Naive thymus-derived CD4-positive, alpha-beta T cell (primary cell): Measurements from ENCODE around the gene PRPF6. TPM values are rescaled to one million over a fixed set of nuclear protein-coding genes. Genes with fewer than 3 reads are reported as not detected.
"Not testable (repeated sequence)": the region's sequence is repeated elsewhere in the genome, so short reads cannot be mapped to it uniquely, and the experiment has no call there.

Experiments used
- ATAC-seq: fragments of 150-1000 bp; cut with Tn5 transposase; 2 replicates; pipeline ENCODE4 v1.10.0; 2021; ENCODE audit warnings: mild to moderate bottlenecking, moderate library complexity
- CTCF ChIA-PET: fragments of 350-600 bp; sonication (Branson Sonifier 250); formaldehyde crosslinking; loops from one replicate; lab custom pipeline; 2021; ENCODE audit warnings: antibody characterized with exemption; lab: Charles Lee
- POLR2A ChIA-PET: fragments of 350-600 bp; sonication (Branson Sonifier 250); formaldehyde crosslinking; loops from one replicate; lab custom pipeline; 2021; ENCODE audit warnings: antibody characterized with exemption, inconsistent platforms; lab: Charles Lee
- DNase-seq, 9 donors: peaks; one replicate each; pipeline versions ENCODE4 v3.0.0 to v3.0.0-alpha.2; 2020 to 2022; ENCODE audit warnings: mixed read lengths in 1 of 9
- H3K27ac ChIP-seq: one replicate; pipeline ENCODE4 v1.7.0; 2013; ENCODE audit warnings: mild to moderate bottlenecking, low read depth, low read length, moderate library complexity
- H3K27me3 ChIP-seq, 2 donors: one replicate each; pipeline ENCODE4 v1.7.0; 2013; ENCODE audit warnings: low read length in 2 of 2, mild to moderate bottlenecking in 2 of 2, moderate library complexity in 2 of 2; ENCODE audit not compliant: control insufficient read depth in 2 of 2, insufficient read depth in 2 of 2
- H3K36me3 ChIP-seq, 3 experiments: 1 replicate in 2 of 3; 2 replicates in 1 of 3; pipeline ENCODE4 v1.7.0; 2013; ENCODE audit warnings: low read length in 3 of 3, mild to moderate bottlenecking in 3 of 3, moderate library complexity in 1 of 3; ENCODE audit not compliant: insufficient read depth in 3 of 3, control insufficient read depth in 2 of 3
- H3K4me1 ChIP-seq, 2 donors: one replicate each; pipeline ENCODE4 v1.7.0; 2013; ENCODE audit warnings: low read length in 2 of 2, mild to moderate bottlenecking in 2 of 2, moderate library complexity in 1 of 2; ENCODE audit not compliant: control insufficient read depth in 2 of 2, insufficient read depth in 2 of 2
- H3K4me3 ChIP-seq: 2 replicates; pipeline ENCODE4 v1.7.0; 2013; ENCODE audit warnings: mild to moderate bottlenecking, low read length
- H3K9me3 ChIP-seq, 3 experiments: 1 replicate in 2 of 3; 2 replicates in 1 of 3; pipeline ENCODE4 v1.7.0; 2013; ENCODE audit warnings: low read length in 3 of 3; ENCODE audit not compliant: control insufficient read depth in 2 of 3
- H3K27ac Mint-ChIP-seq, 9 donors: one replicate each; pipeline ENCODE4 v1.8.0; 2020 to 2022; ENCODE audit warnings: mixed read lengths in 9 of 9, mild to moderate bottlenecking in 8 of 9, moderate library complexity in 5 of 9, inconsistent platforms in 2 of 9
- H3K27me3 Mint-ChIP-seq, 5 donors: one replicate each; pipeline ENCODE4 v1.8.0; 2021 to 2022; ENCODE audit warnings: mixed read lengths in 5 of 5, mild to moderate bottlenecking in 1 of 5
- H3K36me3 Mint-ChIP-seq, 5 donors: one replicate each; pipeline ENCODE4 v1.8.0; 2020 to 2022; ENCODE audit warnings: mixed read lengths in 5 of 5, mild to moderate bottlenecking in 3 of 5, inconsistent platforms in 1 of 5
- H3K4me1 Mint-ChIP-seq, 7 donors: one replicate each; pipeline ENCODE4 v1.8.0; 2020 to 2022; ENCODE audit warnings: mixed read lengths in 7 of 7, mild to moderate bottlenecking in 3 of 7, inconsistent platforms in 1 of 7
- H3K4me3 Mint-ChIP-seq, 10 donors: one replicate each; pipeline ENCODE4 v1.8.0; 2020 to 2022; ENCODE audit warnings: mild to moderate bottlenecking in 10 of 10, mixed read lengths in 10 of 10, moderate library complexity in 6 of 10, inconsistent platforms in 2 of 10
- H3K9me3 Mint-ChIP-seq, 11 donors: one replicate each; pipeline ENCODE4 v1.8.0; 2020 to 2022; ENCODE audit warnings: mixed read lengths in 11 of 11, mild to moderate bottlenecking in 4 of 11, inconsistent platforms in 1 of 11, moderate library complexity in 1 of 11
- intact Hi-C, 2 donors: fragments of 100-400 bp; cut with micrococcal nuclease; formaldehyde crosslinking; loops; one replicate each; pipeline ENCODE4 v1.15.1; 2023
- polyA plus RNA-seq, 2 donors: library from polyadenylated mRNA; unstranded; fragments of 300-500 nt; fragmentation: Illumina TruSeq; gene quantifications; one replicate each; pipeline ENCODE4 v1.2.3, GENCODE V29; 2021
- total RNA-seq, 6 experiments: library from RNA in 5 of 6; stranded (reverse) in 5 of 6; gene quantifications; 1 replicate in 5 of 6; 2 replicates in 1 of 6; pipeline ENCODE4 v1.2.3 and lab custom pipeline; 2021 to 2026

Gene PRPF6
- total and polyA plus RNA-seq, 7 experiments from 2014 or later = 71.2 to 127 (median 86.9) TPM

GRCh38 chr20:63957690-63958441, 23.1 kb upstream of the PRPF6 start:
- Mint-ChIP-seq H3K9me3 (peaks cover 0 to 2% (median 0%) of the 10 kb centered on the region in 11 donors), H3K27me3 (no peaks in the 10 kb centered on the region), H3K27ac (peak overlapping the region in 6 of 9 donors; percentile 28 to 86 (median 71)), H3K36me3 (peaks cover 0 to 10% (median 0%) of the 10 kb centered on the region in 5 donors), H3K4me1 (peaks cover 19 to 32% (median 27%) of the 10 kb centered on the region in 7 donors), H3K4me3 (peak overlapping the region in 5 of 10 donors; percentile 22 to 87 (median 85))
- Histone ChIP-seq H3K27ac (peak overlapping the region; percentile 70), H3K4me3 (no peak overlapping the region), H3K4me1 (peaks cover 18 to 26% of the 10 kb centered on the region in 2 donors), H3K9me3 (no peaks in the 10 kb centered on the region), H3K27me3 (no peaks in the 10 kb centered on the region), H3K36me3 (peaks cover 0 to 48% (median 0%) of the 10 kb centered on the region in 3 experiments)
- intact Hi-C loops = loop anchor here (1.0 to 5.0 kb wide), 9 partner anchors 11 to 741 kb away; partner anchors contain the start of genes YTHDF1 (in 2 of the 2), ARFRP1 (in 1 of the 2), C20orf204 (in 1 of the 2) and GMEB2 (in 1 of the 2)
- ATAC-seq = no peak
- ChIA-PET POLR2A (interaction anchor here (1.1 to 2.7 kb wide), 5 partner anchors 10 to 105 kb away, joined by 4 to 21 read pairs (median 12); partner anchors contain the start of genes SAMD10, TCEA2 and TPD52L2), CTCF (interaction anchor here (0.5 to 2.3 kb wide), 2 partner anchors 16 to 86 kb away, joined by 3 to 8 read pairs; no protein-coding TSS in a partner anchor)
- DNase-seq = peak in 1 of 9 donors; percentile 70

GRCh38 chr20:63958471-63958870, 22.5 kb upstream of the PRPF6 start:
- Mint-ChIP-seq H3K27ac (peak overlapping the region in 4 of 9 donors; percentile 28 to 76 (median 42)), H3K4me3 (peak overlapping the region in 5 of 10 donors; percentile 12 to 50 (median 23)), H3K36me3 (peaks cover 0 to 12% (median 0%) of the 10 kb centered on the region in 5 donors), H3K4me1 (peaks cover 17 to 29% (median 23%) of the 10 kb centered on the region in 7 donors), H3K9me3 (peaks cover 0 to 2% (median 0%) of the 10 kb centered on the region in 11 donors), H3K27me3 (no peaks in the 10 kb centered on the region)
- DNase-seq = no peak
- CTCF ChIA-PET = interaction anchor here (2.3 kb wide), 1 partner anchor 15 kb away, joined by 8 read pairs; no protein-coding TSS in a partner anchor
- Histone ChIP-seq H3K9me3 (no peaks in the 10 kb centered on the region), H3K27me3 (no peaks in the 10 kb centered on the region), H3K36me3 (peaks cover 0 to 54% (median 0%) of the 10 kb centered on the region in 3 experiments), H3K4me1 (peaks cover 18 to 26% of the 10 kb centered on the region in 2 donors), H3K27ac (no peak overlapping the region), H3K4me3 (no peak overlapping the region)
- no peak for ATAC-seq
- POLR2A ChIA-PET = interaction anchor here (1.2 to 1.9 kb wide), 2 partner anchors 10 to 15 kb away, joined by 4 to 7 read pairs; no protein-coding TSS in a partner anchor
- intact Hi-C loops = loop anchor here in 1 of 2 donors (5.0 kb wide), 4 partner anchors 79 to 741 kb away; partner anchors contain the start of genes C20orf204, GMEB2, PTK6 and YTHDF1

- peak overlapping the region in 2 of 9 donors; percentile 28 to 36 for H3K27ac Mint-ChIP-seq
- H3K27me3 Mint-ChIP-seq = no peaks in the 10 kb centered on the region
- peaks cover 0 to 11% (median 0%) of the 10 kb centered on the region in 5 donors for H3K36me3 Mint-ChIP-seq
- peaks cover 0 to 2% (median 0%) of the 10 kb centered on the region in 11 donors for H3K9me3 Mint-ChIP-seq
- no peak for ATAC-seq
- DNase-seq = no peak
- CTCF ChIA-PET = interaction anchor here (2.3 kb wide), 1 partner anchor 14 kb away, joined by 8 read pairs; no protein-coding TSS in a partner anchor
- Histone ChIP-seq H3K9me3 (no peaks in the 10 kb centered on the region), H3K4me3 (no peak overlapping the region), H3K27me3 (no peaks in the 10 kb centered on the region), H3K4me1 (peaks cover 18 to 25% of the 10 kb centered on the region in 2 donors), H3K27ac (no peak overlapping the region), H3K36me3 (peaks cover 0 to 60% (median 0%) of the 10 kb centered on the region in 3 experiments)
- peaks cover 11 to 22% (median 16%) of the 10 kb centered on the region in 7 donors for H3K4me1 Mint-ChIP-seq
- POLR2A ChIA-PET = interaction anchor here (0.7 to 1.9 kb wide), 3 partner anchors 9 to 325 kb away, joined by 3 to 7 read pairs (median 4); no protein-coding TSS in a partner anchor
- intact Hi-C loops = loop anchor here in 1 of 2 donors (5.0 kb wide), 4 partner anchors 78 to 742 kb away; partner anchors contain the start of genes C20orf204, GMEB2, PTK6 and YTHDF1
- peak overlapping the region in 2 of 10 donors; percentile 22 to 50 for H3K4me3 Mint-ChIP-seq
These were observed 21.8 kb upstream of the PRPF6 start for GRCh38 chr20:63958964-63959698.

GRCh38 chr20:63959699-63960075, 21.2 kb upstream of the PRPF6 start:
- no peak for DNase-seq
- Histone ChIP-seq H3K27me3 (no peaks in the 10 kb centered on the region), H3K27ac (no peak overlapping the region), H3K36me3 (peaks cover 0 to 61% (median 0%) of the 10 kb centered on the region in 3 experiments), H3K4me3 (no peak overlapping the region), H3K9me3 (no peaks in the 10 kb centered on the region), H3K4me1 (peaks cover 13 to 20% of the 10 kb centered on the region in 2 donors)
- Mint-ChIP-seq H3K4me1 (peaks cover 5 to 17% (median 11%) of the 10 kb centered on the region in 7 donors), H3K36me3 (peaks cover 0 to 9% (median 0%) of the 10 kb centered on the region in 5 donors), H3K9me3 (no peaks in the 10 kb centered on the region), H3K27ac (no peak overlapping the region), H3K4me3 (no peak overlapping the region), H3K27me3 (no peaks in the 10 kb centered on the region)
- CTCF ChIA-PET = no interaction called here
- no peak for ATAC-seq
- intact Hi-C loops = loop anchor here in 1 of 2 donors (5.0 kb wide), 4 partner anchors 78 to 742 kb away; partner anchors contain the start of genes C20orf204, GMEB2, PTK6 and YTHDF1
- POLR2A ChIA-PET = interaction anchor here (0.7 to 1.9 kb wide), 2 partner anchors 9 to 326 kb away, joined by 3 to 7 read pairs; no protein-coding TSS in a partner anchor

- POLR2A ChIA-PET = interaction anchor here (0.6 to 1.0 kb wide), 2 partner anchors 64 to 253 kb away, joined by 3 read pairs; partner anchors contain the start of genes ARFRP1 and ZGPAT
- peaks cover 5 to 12% (median 7%) of the 10 kb centered on the region in 7 donors for H3K4me1 Mint-ChIP-seq
These were observed 20.0 kb upstream of the PRPF6 start for GRCh38 chr20:63960654-63961621.

More at GRCh38 chr20:63960654-63961621, 20.0 kb upstream of the PRPF6 start:
- H3K4me3 ChIP-seq, H3K4me3 Mint-ChIP-seq, H3K27ac Mint-ChIP-seq, H3K9me3 ChIP-seq, H3K9me3 Mint-ChIP-seq, H3K27me3 ChIP-seq, H3K27me3 Mint-ChIP-seq, ATAC-seq, H3K36me3 Mint-ChIP-seq, DNase-seq, H3K27ac ChIP-seq, intact Hi-C loops: not testable (repeated sequence)
- H3K4me1 ChIP-seq = peaks cover 9 to 13% of the 10 kb centered on the region in 2 donors
- peaks cover 0 to 60% (median 0%) of the 10 kb centered on the region in 3 experiments for H3K36me3 ChIP-seq
- CTCF ChIA-PET = interaction anchor here (0.6 to 1.6 kb wide), 3 partner anchors 13 to 77 kb away, joined by 3 to 5 read pairs (median 3); no protein-coding TSS in a partner anchor
